GM21528 (cell line): ENCODE data around the gene NIF3L1.
"Not testable (repeated sequence)": the region's sequence is repeated elsewhere in the genome, so short reads cannot be mapped to it uniquely, and the experiment has no call there.

ENCODE experiments used
- ATAC-seq: cut with Tn5 transposase; IDR thresholded peaks from one replicate; pipeline ENCODE4 v1.9.1; 2021; ENCODE audit warnings: mild to moderate bottlenecking, moderate library complexity; ENCODE audit not compliant: unreplicated experiment, low FRiP score

NIF3L1 gene

DNA sequence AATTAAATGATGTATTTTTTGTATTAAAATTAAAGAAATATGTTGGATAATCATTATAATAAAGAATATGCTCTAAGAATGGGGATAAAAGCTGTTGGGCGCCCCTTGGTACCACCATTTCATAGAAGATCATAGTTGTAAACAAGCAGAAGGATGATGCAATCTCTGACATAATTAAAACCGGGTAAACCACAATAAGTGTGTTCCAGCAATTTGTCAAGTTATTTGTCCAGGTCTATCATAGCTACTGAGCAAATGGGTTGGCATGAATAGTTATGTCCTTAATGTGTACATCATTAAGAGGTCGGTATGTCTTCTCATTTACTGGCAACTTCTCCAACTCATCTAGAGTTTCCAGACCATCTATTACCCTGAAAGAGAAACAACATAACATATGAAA, 18.0 kb upstream of the NIF3L1 start:
- ATAC-seq, result no peak

- ATAC-seq, result no peak
These were observed 15.6 kb upstream of the NIF3L1 start for GRCh38 chr2:200873560-200873959.

- no peak for ATAC-seq
These were observed 11.7 kb upstream of the NIF3L1 start for GRCh38 chr2:200877443-200877842.

DNA sequence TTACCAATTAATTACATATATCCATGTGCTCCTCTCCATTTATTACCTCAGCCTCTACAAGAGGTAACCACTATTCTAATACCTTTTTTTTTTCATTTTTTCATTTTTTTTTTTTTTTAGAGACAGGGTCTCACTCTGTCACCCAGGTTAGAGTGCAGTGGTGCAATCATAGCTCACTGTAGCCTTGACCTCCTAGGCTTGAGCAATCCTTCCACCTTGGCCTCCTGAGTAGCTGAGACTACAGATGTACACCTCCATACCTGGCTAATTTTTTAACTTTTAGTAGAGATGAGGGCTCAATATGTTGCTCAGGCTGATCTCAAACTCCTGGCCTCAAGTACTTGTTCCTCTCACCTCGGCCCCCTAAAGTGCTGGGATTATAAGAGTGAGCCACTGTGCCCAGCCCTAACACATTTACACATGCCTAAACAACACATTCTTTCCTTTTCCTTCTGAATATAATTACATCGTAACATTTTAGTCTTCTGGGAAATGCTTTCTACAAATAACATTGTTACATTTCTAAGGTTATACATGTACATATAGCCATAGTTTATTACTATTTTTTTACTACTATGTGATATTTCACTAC, 10.8 kb upstream of the NIF3L1 start:
- ATAC-seq, result no peak

- ATAC-seq, result not testable (repeated sequence)
These were observed 7.4 kb upstream of the NIF3L1 start for GRCh38 chr2:200881715-200882249.

GRCh38 chr2:200899482-200899881, 10.3 kb downstream of the NIF3L1 start:
- ATAC-seq, result no peak

GRCh38 chr2:200901459-200902072, 12.4 kb downstream of the NIF3L1 start:
- ATAC-seq, result peak; percentile 92

- no peak for ATAC-seq
These were observed 16.6 kb downstream of the NIF3L1 start for GRCh38 chr2:200905618-200906296.

DNA sequence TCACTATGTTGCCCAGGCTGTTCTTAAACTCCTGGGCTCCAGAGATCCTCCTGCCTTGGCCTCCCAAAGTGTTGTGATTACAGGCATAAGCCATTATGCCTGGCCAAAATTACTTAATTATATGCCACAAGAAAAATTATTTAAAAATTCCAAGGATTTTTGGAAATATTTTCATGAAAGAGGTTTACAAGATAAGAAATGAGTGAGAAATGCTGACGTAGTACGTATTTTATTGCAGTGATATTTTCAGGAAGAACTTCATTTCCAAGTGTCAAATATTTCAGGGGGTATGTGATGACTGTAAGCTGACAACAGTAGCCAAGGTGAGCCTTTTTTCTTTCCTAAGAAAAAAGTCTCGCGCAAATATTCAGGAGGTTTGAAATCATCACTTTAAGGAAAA, 20.8 kb downstream of the NIF3L1 start:
- no peak for ATAC-seq

- no peak for ATAC-seq
These were observed 24.5 kb downstream of the NIF3L1 start for GRCh38 chr2:200913654-200914053.

GRCh38 chr2:200922439-200922838, 33.3 kb downstream of the NIF3L1 start:
- ATAC-seq, result no peak

DNA sequence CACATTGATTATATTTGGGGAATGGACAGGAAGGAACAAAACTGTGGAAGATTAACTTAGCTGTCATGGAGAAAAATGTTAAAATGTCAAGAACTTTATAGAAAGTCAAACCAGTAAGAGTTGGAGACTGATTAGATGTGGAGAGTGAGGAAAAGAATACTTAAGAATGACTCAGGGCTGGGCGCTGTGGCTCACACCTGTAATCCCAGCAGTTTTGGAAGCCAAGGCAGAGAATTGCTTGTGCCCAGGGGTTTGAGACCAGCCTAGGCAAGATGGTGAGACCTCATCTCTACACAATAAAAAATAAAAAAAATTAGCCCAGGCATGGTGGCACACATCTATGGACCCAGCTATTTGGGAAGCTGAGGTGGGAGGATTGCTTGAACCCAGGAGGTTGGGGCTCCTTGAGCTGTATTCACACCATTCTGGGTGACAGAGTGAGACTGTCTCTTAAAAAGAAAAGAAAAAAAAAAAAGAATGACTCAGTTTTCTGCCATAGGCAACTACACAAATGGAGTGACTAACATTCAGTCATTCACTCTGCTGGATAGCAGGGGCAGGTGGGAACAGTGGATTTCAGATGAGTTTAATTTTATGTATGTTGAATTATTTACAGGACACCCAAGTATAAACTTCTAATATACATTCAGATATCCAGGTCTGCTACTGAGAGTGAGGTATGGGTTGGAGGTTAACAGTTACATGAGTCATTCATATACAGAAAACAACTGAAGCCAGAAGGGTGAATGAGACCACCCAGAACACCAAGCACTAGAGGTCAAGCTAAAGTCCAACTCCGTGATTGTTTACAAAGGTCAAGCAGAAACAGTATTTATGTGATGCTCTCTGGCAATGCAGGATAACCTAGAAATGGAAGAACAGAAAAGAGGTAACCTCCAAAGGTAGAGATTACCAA, 40.4 kb downstream of the NIF3L1 start:
- no peak for ATAC-seq

GRCh38 chr2:200930947-200931626, 41.9 kb downstream of the NIF3L1 start:
- no peak for ATAC-seq

DNA sequence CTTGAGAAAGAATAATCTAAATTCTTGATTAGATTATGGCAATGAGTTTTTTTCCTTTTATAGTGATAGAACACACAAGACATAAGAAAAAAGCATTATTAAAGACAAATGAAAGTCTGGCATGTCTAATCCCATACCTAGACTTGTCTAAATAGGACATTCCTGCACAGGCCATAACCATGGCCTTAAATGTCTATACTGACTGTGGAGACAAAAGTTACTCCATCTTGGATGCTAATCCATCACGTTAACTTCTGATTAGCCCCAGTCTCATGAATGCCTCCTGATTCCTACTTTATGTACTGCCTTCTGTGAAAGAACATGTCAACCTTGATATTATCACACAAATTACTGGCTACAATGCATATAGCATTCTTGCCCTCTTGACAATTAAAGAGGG, 50.7 kb downstream of the NIF3L1 start:
- no peak for ATAC-seq

GRCh38 chr2:200943527-200944105, 54.4 kb downstream of the NIF3L1 start:
- no peak for ATAC-seq

DNA sequence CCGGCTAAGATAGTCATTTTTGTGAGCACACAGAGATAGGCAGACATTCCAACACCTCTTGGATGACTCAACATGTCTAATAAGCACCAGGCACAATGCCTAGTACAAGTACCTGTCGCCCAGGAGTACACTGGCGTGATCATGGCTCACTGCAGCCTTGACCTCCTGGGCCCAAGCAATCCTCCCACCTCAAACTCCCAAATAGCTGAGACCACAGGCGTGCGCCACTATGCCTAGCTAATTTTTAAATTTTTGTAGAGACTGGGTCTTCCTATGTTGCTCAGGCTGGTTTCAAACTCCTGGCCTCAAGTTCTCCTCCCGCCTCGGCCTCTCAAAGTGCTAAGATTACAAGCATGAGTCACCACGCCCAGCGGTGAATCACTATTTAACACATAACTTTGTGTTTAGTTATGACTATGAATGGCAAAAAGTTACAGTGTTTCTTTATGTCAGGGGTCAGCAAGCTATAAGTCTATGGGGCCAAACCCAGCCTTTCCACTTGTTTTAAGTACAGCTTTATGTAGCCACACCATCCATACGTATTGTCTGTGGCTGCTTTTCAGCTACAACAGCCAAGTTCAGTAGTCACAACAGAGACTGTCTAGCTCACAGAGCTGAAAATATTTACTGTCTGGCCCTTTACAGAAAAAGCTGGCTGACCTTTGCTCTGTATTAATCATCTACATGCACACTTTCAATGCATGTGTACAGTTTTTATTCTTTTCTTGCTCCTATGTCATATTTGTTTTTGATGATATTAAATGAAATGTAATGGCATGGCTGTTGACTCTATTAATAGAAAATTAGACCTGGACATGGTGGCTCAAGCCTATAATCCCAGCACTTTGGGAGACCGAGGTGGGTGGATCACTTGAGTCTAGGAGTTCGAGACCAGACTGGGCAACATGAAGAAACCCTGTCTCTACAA, 55.6 kb downstream of the NIF3L1 start:
- no peak for ATAC-seq

- ATAC-seq, result no peak
These were observed 56.2 kb downstream of the NIF3L1 start for GRCh38 chr2:200945395-200945729.

DNA sequence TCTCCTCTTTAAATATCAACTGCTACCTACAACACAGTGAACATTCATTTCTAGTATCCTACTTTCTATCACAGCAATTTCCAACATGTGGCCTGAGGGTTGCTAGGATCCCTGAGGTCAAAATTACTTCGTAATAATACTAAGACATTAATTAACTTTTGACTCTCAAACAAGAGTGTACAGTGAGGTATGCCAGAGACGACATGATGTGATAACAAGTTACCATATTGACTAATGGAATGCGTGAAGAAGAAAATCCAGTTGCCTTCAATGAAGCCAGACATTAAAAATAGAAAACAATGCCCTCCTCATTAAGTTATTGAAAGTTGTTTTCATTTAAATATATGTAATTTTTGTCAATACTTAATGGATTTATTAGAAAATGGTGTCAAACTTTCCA, 61.2 kb downstream of the NIF3L1 start:
- ATAC-seq, result no peak
